HEK293 (cell line): ENCODE data around the gene TMCC1.

Experiments used
- CTCF ChIA-PET: fragments of 350-600 bp; formaldehyde crosslinking; extraction: SDS; loops from one replicate; lab custom pipeline; 2021; ENCODE audit warnings: antibody characterized with exemption; lab: Yijun Ruan, JAX
- POLR2A ChIA-PET: fragments of 300-600 bp; formaldehyde crosslinking; extraction: SDS; loops from one replicate; lab custom pipeline; 2020; ENCODE audit warnings: antibody characterized with exemption, inconsistent platforms; lab: Yijun Ruan, JAX
- H3K27ac ChIP-seq: fragments of 200-500 bp; sonication (Bioruptor generic); 2 replicates; pipeline ENCODE4 v1.5.1; 2014; ENCODE audit warnings: low read depth, low read length, control low read depth, inconsistent platforms; ENCODE audit errors: extremely low read depth
- H3K36me3 ChIP-seq, 2 experiments: fragments of 200-500 bp in 1 of 2; sonication (Bioruptor generic) in 1 of 2; 1 replicate in 1 of 2; 2 replicates in 1 of 2; pipeline ENCODE4 v1.5.1; 2014 to 2017; ENCODE audit warnings: inconsistent platforms in 2 of 2, low read length in 2 of 2; ENCODE audit not compliant: control insufficient read depth in 2 of 2, insufficient read depth in 1 of 2
- H3K4me1 ChIP-seq: fragments of 200-500 bp; sonication (Bioruptor generic); 2 replicates; pipeline ENCODE4 v1.5.1; 2014; ENCODE audit warnings: mild to moderate bottlenecking, low read length, inconsistent platforms; ENCODE audit not compliant: control insufficient read depth, insufficient read depth
- H3K4me3 ChIP-seq: 2 replicates; pipeline ENCODE4 v1.5.1; 2011; ENCODE audit warnings: low read depth, mild to moderate bottlenecking, control low read depth, low read length, moderate library complexity
- H3K9me3 ChIP-seq: fragments of 200-500 bp; sonication (Bioruptor generic); 2 replicates; pipeline ENCODE4 v1.5.1; 2014; ENCODE audit warnings: low read depth, low read length, inconsistent platforms; ENCODE audit not compliant: control insufficient read depth, insufficient read depth
- AEBP2 ChIP-seq: fragments of 450-650 bp; formaldehyde crosslinking; IDR thresholded peaks from 2 replicates; pipeline ENCODE4 v1.5.1; 2016; ENCODE audit warnings: missing biosample characterization, missing genetic modification characterization, borderline replicate concordance
- CTCF ChIP-seq: fragments of 450-650 bp; formaldehyde crosslinking; IDR thresholded peaks from 2 replicates; pipeline ENCODE4 v1.5.1; 2016; ENCODE audit warnings: missing biosample characterization, missing genetic modification characterization
- EGR2 ChIP-seq: fragments of 450-650 bp; formaldehyde crosslinking; IDR thresholded peaks from 2 replicates; pipeline ENCODE4 v1.5.1; 2016; ENCODE audit warnings: low read depth, missing biosample characterization, missing genetic modification characterization
- FEZF1 ChIP-seq: fragments of 450-650 bp; formaldehyde crosslinking; IDR thresholded peaks from 2 replicates; pipeline ENCODE4 v1.5.1; 2016; ENCODE audit warnings: missing biosample characterization, missing genetic modification characterization
- HIC1 ChIP-seq: fragments of 450-650 bp; formaldehyde crosslinking; IDR thresholded peaks from 2 replicates; pipeline ENCODE4 v1.5.1; 2016; ENCODE audit warnings: missing biosample characterization, missing genetic modification characterization
- HOXA7 ChIP-seq: sonication (generic); formaldehyde crosslinking; IDR thresholded peaks from 2 replicates; pipeline ENCODE4 v1.8.1; 2022; ENCODE audit warnings: missing genetic modification reagents, borderline replicate concordance
- PATZ1 ChIP-seq: fragments of 450-650 bp; formaldehyde crosslinking; IDR thresholded peaks from 2 replicates; pipeline ENCODE4 v1.5.1; 2016; ENCODE audit warnings: missing biosample characterization, missing genetic modification characterization
- SCRT2 ChIP-seq: fragments of 450-650 bp; formaldehyde crosslinking; IDR thresholded peaks from 2 replicates; pipeline ENCODE4 v1.5.1; 2016; ENCODE audit warnings: missing biosample characterization, missing genetic modification characterization
- YY1 ChIP-seq: fragments of 450-650 bp; formaldehyde crosslinking; IDR thresholded peaks from 2 replicates; pipeline ENCODE4 v1.5.1; 2018; ENCODE audit warnings: missing biosample characterization, missing genetic modification characterization
- ZEB2 ChIP-seq: fragments of 450-650 bp; formaldehyde crosslinking; IDR thresholded peaks from 2 replicates; pipeline ENCODE4 v1.5.1; 2016; ENCODE audit warnings: missing biosample characterization, missing genetic modification characterization
- ZFP3 ChIP-seq: fragments of 450-650 bp; formaldehyde crosslinking; IDR thresholded peaks from 2 replicates; pipeline ENCODE4 v1.5.1; 2016; ENCODE audit warnings: low read depth, missing biosample characterization, missing genetic modification characterization
- ZNF2 ChIP-seq: fragments of 450-650 bp; formaldehyde crosslinking; IDR thresholded peaks from 2 replicates; pipeline ENCODE4 v1.5.1; 2016; ENCODE audit warnings: missing biosample characterization, missing genetic modification characterization
- ZNF266 ChIP-seq: fragments of 450-650 bp; formaldehyde crosslinking; IDR thresholded peaks from 2 replicates; pipeline ENCODE4 v1.5.1; 2016; ENCODE audit warnings: missing biosample characterization, missing genetic modification characterization, low read depth
- ZNF423 ChIP-seq: fragments of 450-650 bp; formaldehyde crosslinking; IDR thresholded peaks from 2 replicates; pipeline ENCODE4 v1.5.1; 2016; ENCODE audit warnings: missing biosample characterization, missing genetic modification characterization
- ZNF449 ChIP-seq: fragments of 450-650 bp; formaldehyde crosslinking; IDR thresholded peaks from 2 replicates; pipeline ENCODE4 v1.5.1; 2017; ENCODE audit warnings: missing biosample characterization, mild to moderate bottlenecking, missing genetic modification characterization, moderate library complexity
- ZNF629 ChIP-seq: fragments of 450-650 bp; formaldehyde crosslinking; IDR thresholded peaks from 2 replicates; pipeline ENCODE4 v1.5.1; 2017; ENCODE audit warnings: missing biosample characterization, missing genetic modification characterization
- ZNF664 ChIP-seq: fragments of 450-650 bp; formaldehyde crosslinking; IDR thresholded peaks from 2 replicates; pipeline ENCODE4 v1.5.1; 2016; ENCODE audit warnings: missing biosample characterization, missing genetic modification characterization
- ZNF768 ChIP-seq: fragments of 450-650 bp; formaldehyde crosslinking; IDR thresholded peaks from 2 replicates; pipeline ENCODE4 v1.5.1; 2018; ENCODE audit warnings: missing biosample characterization, mild to moderate bottlenecking, missing genetic modification characterization
- ZNF792 ChIP-seq: fragments of 450-650 bp; formaldehyde crosslinking; IDR thresholded peaks from 2 replicates; pipeline ENCODE4 v1.5.1; 2016; ENCODE audit warnings: missing biosample characterization, missing genetic modification characterization
- ZSCAN23 ChIP-seq: fragments of 450-650 bp; formaldehyde crosslinking; IDR thresholded peaks from 2 replicates; pipeline ENCODE4 v1.5.1; 2016; ENCODE audit warnings: missing biosample characterization, missing genetic modification characterization

Gene TMCC1

GRCh38 chr3:129604767-129605166 lies 288.7 kb downstream of the TMCC1 start:
- no peaks in the 10 kb centered on the region for H3K4me1 ChIP-seq
- TF ChIP-seq CTCF (tag by site-specific recombination) (no peak), HIC1 (peak; percentile 67; the same call in 1 of the 2 replicates), ZEB2 (tag by site-specific recombination) (peak; percentile 94), AEBP2 (tag by site-specific recombination) (no peak), SCRT2 (0 out of 2 replicates have a peak, but pooled peaks have one; percentile 6), EGR2 (tag by site-specific recombination) (no peak), ZNF449 (no peak)
- TF ChIP-seq, all 188 proteins: peak for 3
- ChIA-PET POLR2A (no interaction called here), CTCF (interaction anchor here (0.5 kb wide), 1 partner anchor 108 kb away, joined by 3 read pairs; no protein-coding TSS in a partner anchor)
- peak overlapping the region; percentile 43 for H3K4me3 ChIP-seq
- H3K9me3 ChIP-seq: no peaks in the 10 kb centered on the region
- H3K27ac ChIP-seq: no peak overlapping the region
- no peaks in the 10 kb centered on the region for H3K36me3 ChIP-seq

- no peaks in the 10 kb centered on the region for H3K9me3 ChIP-seq
- TF ChIP-seq PATZ1 (tag by site-specific recombination) (peak; percentile 40; the same call in 1 of the 2 replicates), ZNF629 (tag by site-specific recombination) (no peak), YY1 (tag by site-specific recombination) (no peak), ZNF266 (no peak), FEZF1 (tag by site-specific recombination) (no peak), ZNF768 (tag by site-specific recombination) (peak; percentile 91), ZSCAN23 (tag by site-specific recombination) (no peak), ZNF2 (no peak), ZNF423 (no peak), ZFP3 (tag by site-specific recombination) (no peak), HOXA7 (CRISPR knock-in tag) (no peak), ZNF664 (tag by site-specific recombination) (peak; percentile 96), ZNF792 (tag by site-specific recombination) (no peak), SCRT2 (0 out of 2 replicates have a peak, but pooled peaks have one; percentile 37)
- H3K4me3 ChIP-seq: peak overlapping the region; percentile 43
- no peaks in the 10 kb centered on the region for H3K4me1 ChIP-seq
- H3K27ac ChIP-seq: no peak overlapping the region
- CTCF ChIA-PET: interaction anchor here (0.5 to 1.1 kb wide), 3 partner anchors 23 to 221 kb away, joined by 3 read pairs; no protein-coding TSS in a partner anchor
- POLR2A ChIA-PET: no interaction called here
- H3K36me3 ChIP-seq: no peaks in the 10 kb centered on the region
Observed at GRCh38 chr3:129603991-129604749, 289.3 kb downstream of the TMCC1 start.
